IMR-90 (cell line): ENCODE measurements around the gene AMOTL1.
A peak's percentile ranks its signal among the peaks of the same experiment; 100 is the strongest.

Experiments used
- CEBPB ChIP-seq: IDR thresholded peaks from 2 replicates; pipeline ENCODE4 v1.6.1; 2012; ENCODE audit warnings: low read depth, low read length, improper control_type of control experiment
- MAZ ChIP-seq: IDR thresholded peaks from 2 replicates; pipeline ENCODE4 v1.6.1; 2012; ENCODE audit warnings: low read depth, mild to moderate bottlenecking, low read length, improper control_type of control experiment, moderate library complexity, borderline replicate concordance
- POLR2A ChIP-seq: IDR thresholded peaks from 2 replicates; pipeline ENCODE4 v1.6.1; 2012; ENCODE audit warnings: mild to moderate bottlenecking, low read depth, low read length
- RCOR1 ChIP-seq: IDR thresholded peaks from 2 replicates; pipeline ENCODE4 v1.6.1; 2012; ENCODE audit warnings: mild to moderate bottlenecking, low read length, improper control_type of control experiment; ENCODE audit not compliant: insufficient replicate concordance
- TF ChIP-seq, protein P1 (sequence below): conservative IDR thresholded peaks from 2 replicates; pipeline ENCODE4 v1.5.1; 2012; ENCODE audit warnings: mild to moderate bottlenecking, low read depth, low read length, improper control_type of control experiment
- TF ChIP-seq, protein P2 (sequence below): fragments of 150-350 bp; IDR thresholded peaks from 2 replicates; pipeline ENCODE4 v1.6.1; 2016; ENCODE audit warnings: low read depth, mild to moderate bottlenecking, low read length, moderate library complexity, borderline replicate concordance

DNA sequence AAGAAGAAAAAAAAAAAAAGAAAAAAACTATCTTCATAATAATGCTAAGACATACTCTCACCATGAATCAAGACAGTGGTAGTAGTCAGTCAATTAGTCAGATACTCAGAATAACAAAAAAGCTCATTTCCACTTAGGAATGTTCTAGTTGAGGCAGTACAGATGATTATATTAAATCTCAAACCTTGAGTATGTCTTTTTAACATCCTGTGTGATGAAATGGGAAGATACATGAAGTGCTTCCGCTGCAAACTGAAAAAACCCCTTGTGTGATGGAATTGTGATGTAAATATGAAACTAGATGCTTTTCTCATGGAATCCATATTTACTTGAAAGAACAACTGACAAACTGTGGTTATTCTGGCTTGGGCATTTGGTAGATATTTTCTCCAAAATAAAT, 13.7 kb downstream of the AMOTL1 start:
- TF ChIP-seq, protein P1, sequence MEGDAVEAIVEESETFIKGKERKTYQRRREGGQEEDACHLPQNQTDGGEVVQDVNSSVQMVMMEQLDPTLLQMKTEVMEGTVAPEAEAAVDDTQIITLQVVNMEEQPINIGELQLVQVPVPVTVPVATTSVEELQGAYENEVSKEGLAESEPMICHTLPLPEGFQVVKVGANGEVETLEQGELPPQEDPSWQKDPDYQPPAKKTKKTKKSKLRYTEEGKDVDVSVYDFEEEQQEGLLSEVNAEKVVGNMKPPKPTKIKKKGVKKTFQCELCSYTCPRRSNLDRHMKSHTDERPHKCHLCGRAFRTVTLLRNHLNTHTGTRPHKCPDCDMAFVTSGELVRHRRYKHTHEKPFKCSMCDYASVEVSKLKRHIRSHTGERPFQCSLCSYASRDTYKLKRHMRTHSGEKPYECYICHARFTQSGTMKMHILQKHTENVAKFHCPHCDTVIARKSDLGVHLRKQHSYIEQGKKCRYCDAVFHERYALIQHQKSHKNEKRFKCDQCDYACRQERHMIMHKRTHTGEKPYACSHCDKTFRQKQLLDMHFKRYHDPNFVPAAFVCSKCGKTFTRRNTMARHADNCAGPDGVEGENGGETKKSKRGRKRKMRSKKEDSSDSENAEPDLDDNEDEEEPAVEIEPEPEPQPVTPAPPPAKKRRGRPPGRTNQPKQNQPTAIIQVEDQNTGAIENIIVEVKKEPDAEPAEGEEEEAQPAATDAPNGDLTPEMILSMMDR, result no peak
- TF ChIP-seq, protein P2, sequence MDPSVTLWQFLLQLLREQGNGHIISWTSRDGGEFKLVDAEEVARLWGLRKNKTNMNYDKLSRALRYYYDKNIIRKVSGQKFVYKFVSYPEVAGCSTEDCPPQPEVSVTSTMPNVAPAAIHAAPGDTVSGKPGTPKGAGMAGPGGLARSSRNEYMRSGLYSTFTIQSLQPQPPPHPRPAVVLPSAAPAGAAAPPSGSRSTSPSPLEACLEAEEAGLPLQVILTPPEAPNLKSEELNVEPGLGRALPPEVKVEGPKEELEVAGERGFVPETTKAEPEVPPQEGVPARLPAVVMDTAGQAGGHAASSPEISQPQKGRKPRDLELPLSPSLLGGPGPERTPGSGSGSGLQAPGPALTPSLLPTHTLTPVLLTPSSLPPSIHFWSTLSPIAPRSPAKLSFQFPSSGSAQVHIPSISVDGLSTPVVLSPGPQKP, result no peak
- TF ChIP-seq RCOR1 (no peak), POLR2A (no peak), MAZ (no peak), CEBPB (peak; percentile 49; the same call in 1 of the 2 replicates)
